NCI-H1092 (cell line): Measurements from ENCODE around the gene TMEM270.

Source experiments
- DNase-seq: peaks from one replicate; lab custom pipeline; 2025; lab: John Stamatoyannopoulos, UW

The TMEM270 gene

DNA sequence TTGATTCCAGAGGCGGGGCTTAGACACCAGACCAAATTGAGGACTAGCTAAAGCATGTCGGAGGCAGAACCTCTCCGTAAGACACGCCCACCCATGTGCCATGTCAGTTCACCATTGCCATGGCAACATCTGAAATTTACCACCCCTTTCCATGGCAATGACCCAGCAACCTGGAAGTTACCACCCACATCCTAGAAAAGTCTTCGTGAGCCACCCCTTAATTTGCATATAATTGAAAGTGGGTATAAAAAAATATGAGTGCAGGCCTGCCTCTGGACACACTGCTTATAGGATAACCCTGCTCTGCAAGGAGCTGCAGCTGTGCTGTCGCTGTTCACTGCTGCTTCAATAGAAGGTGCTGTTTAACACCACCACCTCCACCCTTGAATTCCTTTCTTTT is 28.0 kb downstream of the TMEM270 start:
- DNase-seq = no peak

DNA sequence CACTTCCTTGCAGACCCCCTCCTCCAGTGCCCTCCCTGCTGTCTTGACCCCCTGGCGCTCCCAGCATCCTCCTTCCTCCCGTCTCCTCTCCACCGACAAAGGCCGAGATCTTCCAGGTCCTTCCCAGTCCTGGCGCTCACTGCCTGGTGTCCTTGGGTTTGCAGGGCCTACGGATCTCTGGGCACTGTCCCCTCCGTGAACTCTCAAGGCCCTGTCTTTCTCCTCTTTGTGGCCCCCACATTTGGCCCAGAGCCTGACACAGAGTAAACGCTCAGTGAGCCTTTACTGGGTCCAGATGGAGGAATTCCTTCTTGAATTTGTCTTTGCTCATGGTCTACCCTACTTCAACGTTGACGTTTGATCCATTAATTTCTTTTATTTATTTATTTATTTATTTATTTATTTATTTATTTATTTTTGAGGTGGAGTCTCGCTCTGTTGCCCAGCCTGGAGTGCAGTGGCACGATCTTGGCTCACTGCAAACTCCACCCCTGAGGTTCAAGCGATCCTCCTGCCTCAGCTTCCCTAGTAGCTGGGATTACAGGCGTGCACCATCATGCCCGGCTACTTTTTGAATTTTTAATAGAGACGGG is 29.7 kb downstream of the TMEM270 start:
- DNase-seq = no peak

DNA sequence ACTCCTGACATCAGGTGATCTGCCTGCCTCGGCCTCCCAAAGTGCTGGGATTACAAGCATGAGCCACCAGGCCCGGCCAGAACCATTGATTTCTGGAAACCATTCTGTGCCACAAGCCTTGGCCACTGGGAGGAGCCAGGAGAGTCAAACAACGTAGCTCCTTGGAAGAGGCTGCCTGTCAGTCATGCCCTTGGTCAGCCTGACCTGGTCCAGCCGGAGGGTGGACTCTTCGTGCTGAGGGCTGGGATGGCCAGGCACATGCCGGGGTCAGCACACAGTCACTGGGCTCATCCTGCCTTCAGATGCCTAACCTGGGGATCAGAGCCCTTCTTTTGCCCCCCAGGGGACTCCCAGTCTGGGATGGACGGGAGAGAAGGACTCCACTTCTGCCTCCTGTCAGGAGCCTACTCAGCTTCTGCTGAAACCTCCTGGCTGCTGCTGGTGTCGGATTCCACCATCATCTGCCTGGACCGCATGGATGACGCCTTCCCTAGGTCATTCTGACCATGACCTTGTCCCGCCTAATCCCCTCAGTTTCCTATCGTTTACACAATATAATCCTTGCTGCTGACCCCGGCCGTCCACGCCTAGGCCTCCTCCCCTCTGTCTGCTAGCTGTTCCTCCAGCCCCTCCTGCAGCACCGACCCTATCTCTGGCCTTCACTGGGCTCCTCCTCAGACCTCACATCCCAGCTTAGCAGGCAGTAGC is 30.4 kb downstream of the TMEM270 start:
- DNase-seq = no peak

DNA sequence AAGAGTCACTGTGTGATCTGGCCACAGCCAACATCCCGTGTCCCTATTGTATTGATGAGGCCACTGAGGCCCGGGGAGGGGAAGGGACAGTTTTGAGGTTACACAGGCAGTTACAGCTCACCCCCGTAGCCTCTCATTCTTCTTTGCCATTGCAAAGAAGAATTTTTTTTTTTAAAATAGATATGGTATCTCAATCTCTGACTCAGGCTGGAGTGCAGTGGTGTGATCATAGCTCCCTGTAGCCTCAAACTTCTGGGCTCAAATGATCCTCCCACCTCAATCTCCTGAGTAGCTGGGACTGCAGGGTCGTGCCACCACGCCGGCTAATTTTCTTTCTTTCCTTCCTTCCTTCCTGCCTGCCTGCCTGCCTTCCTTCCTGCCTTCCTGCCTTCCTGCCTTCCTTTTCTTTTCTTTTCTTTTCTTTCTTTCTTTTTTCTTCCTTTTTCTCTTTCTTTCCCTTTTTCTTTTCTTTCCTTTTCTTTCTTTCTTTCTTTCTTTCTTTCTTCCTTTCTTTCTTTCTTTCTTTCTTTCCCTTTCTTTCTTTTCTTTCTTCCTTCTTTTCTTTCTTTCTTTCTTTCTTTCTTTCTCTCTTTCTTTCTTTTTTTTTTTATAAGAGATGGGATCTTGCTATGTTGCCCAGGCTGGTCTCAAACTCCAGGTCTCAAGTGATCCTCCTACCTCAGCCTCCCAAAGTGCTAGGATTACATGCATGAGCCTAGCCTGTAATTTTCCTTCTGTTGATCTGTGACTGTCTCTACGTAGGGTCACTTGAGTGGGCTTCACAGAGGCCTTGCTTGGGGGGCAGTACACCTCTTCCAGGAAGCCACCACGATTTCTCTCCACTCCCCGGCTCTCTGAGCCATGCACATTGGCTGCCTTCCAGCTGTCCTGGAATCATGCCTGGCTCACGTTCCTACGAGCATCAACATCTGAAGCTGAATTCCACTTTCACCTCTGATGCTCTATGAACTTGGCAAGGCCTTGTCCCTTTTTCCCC is 31.3 kb downstream of the TMEM270 start:
- DNase-seq = peak; percentile 17

DNA sequence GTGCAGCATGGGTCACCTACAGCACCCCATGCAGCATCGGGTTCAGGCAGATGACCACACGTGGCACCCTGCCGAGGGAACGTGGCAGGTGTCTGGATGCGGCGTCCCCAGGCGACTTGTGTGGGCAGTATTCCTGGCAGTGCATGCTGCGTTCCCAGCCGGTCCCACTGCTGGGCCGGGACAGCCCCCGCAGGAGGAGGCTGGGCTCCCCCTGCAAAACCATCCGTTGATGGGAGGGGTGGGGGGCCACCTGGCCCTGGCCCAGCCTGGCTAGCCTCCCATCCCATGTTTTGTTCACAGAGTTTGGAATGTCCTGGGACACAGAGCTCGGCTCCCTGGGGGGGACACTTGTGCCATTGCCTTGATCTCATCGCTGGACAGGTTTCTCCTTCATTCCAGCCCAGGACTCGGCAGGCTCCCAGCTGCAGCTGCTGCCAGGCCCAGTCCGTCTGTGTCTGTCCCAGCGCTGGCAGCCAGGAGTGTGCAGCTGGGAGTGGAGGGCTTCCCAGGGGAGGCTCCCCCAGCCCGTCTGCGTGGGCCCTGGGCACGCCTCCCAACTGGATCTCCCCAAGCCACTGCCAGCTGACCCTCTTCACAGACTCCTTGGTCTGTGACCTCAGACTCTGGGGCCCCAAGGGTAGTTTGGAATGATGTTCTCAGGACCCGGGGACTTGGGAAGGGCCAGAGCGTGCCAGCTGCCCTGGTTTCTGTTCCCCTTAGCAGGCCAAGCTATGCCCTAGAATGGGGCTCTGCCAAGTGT is 32.6 kb downstream of the TMEM270 start:
- DNase-seq = no peak

DNA sequence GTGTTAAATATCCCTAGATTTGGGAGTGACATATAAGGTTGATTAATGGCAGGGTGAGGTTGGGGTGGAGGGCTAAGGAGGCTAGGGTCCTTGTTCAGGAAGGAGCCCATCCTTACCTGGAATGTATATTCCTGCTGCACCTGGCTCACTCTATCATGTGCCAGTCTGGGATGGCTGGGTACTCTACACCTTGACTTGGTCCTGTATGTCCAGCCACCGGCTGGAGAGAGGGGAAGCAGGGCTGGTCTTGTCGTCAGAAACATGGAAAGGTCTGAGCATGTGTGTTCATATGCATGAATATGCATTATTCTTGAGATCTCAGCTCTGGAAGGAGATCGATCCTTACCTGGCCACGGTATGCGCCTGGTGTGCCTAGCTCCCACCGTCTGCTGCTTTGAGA is 33.2 kb downstream of the TMEM270 start:
- DNase-seq = no peak

DNA sequence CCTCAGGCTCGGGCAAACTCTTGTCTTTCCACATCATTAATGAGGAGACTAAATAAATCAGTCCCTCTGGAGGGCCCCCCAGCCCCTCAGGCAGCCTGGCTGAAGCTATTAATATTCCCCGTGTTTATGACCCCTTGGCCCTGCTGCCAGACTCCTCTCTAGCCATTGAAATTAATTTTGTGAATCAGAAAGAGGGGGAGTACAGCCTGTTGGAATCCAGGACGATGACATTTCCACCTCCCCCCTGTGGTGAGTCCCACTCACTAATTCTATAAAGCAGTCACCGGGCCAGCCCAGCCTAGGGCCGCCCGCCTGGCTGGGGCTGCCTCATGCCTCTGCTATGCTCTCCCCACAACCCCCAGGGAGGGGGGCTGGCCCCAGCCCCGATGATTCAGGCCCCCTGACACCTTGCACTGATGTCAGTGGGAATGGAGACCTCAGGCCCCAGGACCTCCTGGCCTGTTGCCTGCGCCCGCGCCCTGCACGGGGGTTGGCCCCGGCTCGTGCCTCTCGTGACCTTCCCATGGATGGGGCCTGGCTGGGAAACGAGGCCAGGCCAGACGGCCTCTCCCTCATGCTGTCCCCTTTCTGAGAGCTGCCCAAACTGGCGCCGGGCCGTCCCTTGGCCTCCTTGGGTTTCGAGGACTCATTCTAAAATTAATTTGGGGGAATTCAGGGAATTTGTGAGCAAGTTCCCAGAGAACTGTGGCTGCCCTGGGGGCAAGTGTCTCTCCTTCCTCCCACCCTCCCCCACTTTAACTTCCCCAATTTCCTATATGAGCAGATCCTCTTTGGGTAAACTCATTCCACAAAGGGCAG is 34.0 kb downstream of the TMEM270 start:
- DNase-seq = no peak

DNA sequence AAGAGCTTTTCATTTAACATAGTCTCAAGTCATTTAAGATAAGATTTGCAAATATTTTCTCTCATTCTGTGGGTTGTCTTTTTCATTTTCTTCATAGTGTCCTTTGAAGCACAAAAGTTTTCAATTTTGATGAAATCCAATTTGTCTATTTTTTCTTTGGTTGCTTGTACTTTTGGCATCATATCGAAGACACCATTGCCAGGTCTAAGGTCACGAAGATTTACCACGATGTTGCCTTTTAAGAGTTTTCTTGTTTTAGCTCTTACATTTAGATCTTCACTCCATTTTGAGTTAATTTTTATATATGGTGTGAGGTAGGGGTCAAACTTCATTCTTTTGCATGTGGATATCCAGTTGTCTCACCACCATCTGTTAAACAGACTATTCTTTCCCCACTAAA is 34.7 kb downstream of the TMEM270 start:
- DNase-seq = no peak

DNA sequence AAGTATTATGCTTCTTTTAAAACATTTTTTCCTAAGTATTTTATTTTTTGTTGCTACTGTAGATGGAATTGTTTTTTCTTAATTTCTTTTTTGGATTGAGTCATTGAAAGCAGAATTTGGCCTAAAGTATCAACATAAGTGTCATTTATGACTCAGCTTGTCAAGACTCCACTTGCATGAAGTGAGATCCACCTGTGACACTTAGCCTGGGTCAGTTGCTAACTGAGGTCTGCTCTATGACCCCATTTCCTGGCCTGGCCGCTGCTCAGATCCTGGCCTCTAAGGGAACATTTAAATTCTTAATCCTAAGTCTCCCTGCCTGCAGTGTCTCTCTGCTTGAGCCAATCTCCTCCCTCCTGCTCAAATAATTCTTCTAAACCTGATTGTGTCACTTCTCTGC is 35.5 kb downstream of the TMEM270 start:
- no peak for DNase-seq

DNA sequence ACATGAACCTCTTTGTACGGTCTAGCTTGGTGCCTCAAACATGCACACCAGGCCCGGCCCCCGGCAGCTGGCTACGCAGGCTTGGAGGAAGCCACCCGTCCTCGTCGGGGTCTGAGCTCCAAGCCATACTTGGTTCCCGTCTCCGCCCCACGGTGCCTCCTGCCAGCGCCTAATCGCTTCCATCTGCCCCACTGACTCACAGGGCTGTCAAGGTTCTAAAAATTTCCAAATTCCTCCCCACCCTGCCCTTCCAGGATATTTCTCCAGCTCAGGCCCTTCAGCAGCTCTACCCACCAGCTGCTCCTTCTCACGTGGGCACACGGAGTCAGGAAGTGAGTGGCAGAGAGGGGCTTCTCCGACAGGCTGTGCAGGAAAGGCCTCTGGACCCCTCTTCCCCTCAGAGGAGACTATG is 38.8 kb downstream of the TMEM270 start:
- no peak for DNase-seq

DNA sequence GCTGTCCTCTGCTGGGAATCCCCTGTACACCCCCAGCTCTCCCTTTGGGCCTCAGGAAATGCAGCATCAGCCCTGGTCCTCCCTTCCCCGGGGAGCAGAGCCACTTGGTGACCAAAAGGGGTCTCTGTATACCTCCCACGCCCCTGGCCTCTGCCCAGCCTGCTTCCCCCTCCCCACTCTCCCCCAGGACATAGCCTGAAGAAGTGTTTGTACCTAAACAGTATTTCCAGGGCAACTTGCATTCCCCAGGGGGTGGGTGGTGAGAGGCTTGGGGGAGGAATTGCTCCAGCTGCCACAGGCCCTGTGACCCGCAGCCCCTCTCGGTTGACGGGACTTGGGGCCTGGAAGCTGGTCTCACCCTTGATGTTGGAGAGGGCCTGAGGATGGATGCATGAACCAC is 39.3 kb downstream of the TMEM270 start:
- DNase-seq = no peak

DNA sequence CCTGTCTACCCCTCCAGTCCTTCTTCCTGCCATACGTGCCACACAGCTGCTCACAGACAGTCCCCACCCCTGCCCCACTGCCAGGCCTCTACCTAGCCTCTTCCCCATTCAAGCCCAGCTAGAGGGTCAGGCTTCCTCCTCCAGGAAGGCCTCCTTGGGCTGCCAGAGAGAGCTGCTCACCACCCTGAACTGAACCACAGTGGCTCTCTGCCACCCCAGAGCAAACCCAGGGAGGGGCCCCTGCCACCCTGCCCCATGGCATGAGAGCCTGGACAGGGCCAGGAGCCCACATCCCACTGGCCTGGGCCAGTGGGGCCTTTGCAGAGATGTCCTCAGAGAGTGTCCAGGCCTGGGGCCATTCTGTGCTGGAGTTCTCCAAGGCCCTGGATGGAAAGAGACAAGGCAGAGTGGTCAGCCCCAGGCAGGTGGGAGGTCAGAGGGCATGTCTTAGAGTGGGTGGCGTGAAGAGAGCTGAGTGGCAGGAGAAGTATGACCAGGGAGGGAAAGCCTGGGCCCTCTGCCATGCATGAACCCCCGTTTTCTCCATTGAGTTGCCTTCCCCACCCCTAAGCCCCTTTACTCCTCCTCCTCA is 40.4 kb downstream of the TMEM270 start:
- no peak for DNase-seq

DNA sequence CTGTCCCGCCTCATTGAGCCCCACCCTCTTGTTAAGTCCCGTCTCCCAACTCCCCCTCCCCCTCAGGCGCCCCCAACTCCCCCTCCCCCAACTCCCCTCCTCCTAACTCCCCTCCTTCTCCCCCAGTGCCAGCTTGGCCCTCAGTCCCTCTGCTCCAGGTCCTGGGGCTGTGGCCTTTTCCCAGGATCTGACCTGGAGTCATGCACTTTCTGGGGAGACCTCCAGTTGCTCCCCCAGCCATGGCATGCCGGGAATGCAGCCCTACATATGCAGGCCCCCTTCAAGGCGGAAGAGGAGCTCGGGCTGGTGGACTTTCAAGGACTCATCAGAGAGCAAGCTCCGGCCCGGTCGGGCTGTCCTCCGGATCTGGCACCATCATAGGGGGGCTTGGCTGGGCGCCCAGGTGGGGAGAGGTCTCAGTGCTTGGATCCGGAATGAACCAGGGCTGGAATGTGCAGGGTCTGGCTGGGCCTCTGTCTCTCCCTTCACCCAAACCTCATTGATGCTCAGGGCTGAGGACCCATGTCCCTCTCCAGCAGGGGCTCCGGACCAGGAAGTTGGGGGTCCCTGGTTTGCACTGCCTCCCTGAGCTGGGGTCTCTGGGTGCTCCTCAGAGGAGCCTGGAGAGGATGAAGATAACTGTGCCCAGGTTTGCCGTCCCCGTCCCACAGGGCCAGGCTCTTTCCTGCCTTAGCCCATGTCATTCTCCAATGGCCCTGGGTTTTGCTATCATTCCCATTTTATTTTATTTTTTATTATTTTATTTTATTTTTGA is 41.1 kb downstream of the TMEM270 start:
- no peak for DNase-seq

DNA sequence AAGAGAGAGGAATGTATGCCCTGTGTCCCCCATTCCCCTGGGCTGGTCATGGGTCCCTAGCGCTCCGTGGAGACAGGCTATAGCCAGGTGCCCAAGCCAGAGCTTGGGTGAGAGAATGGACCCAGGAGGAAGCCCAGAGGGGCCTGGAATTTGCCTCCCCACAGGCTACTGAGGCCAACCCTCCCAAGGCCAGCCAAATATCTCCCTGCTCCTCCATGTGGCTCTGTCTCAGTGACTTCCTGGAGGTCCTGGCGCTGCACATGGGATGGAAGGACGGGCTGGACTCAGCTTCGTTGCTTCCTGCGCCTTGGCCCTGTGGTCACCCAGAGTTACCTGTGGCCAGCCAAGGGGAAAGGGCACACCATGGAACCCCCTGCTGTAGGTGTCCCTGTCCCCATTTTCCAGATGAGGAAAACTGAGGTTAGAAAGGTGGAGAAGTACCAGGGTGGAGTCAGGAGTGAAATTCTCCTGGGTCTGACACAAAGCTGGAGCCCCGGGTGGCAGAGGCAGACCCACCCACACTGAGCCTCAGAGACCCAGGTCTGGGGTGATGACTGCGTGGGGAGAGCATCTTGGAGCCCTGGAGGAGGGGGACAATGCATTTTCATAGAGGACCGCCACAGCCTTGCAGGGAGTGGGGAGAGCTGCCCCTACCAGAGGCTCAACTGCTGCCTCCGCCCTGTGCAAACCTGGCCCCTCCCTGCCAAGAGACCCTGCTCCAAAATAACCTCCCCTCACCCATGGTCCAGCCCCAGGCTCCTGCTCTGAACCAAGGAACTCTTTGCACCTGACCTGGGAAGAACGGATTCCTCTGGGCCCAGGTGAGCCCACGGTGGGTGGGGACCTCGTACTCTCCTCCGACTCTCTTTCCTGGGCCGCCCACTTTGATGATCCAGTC is 42.6 kb downstream of the TMEM270 start:
- DNase-seq = no peak

DNA sequence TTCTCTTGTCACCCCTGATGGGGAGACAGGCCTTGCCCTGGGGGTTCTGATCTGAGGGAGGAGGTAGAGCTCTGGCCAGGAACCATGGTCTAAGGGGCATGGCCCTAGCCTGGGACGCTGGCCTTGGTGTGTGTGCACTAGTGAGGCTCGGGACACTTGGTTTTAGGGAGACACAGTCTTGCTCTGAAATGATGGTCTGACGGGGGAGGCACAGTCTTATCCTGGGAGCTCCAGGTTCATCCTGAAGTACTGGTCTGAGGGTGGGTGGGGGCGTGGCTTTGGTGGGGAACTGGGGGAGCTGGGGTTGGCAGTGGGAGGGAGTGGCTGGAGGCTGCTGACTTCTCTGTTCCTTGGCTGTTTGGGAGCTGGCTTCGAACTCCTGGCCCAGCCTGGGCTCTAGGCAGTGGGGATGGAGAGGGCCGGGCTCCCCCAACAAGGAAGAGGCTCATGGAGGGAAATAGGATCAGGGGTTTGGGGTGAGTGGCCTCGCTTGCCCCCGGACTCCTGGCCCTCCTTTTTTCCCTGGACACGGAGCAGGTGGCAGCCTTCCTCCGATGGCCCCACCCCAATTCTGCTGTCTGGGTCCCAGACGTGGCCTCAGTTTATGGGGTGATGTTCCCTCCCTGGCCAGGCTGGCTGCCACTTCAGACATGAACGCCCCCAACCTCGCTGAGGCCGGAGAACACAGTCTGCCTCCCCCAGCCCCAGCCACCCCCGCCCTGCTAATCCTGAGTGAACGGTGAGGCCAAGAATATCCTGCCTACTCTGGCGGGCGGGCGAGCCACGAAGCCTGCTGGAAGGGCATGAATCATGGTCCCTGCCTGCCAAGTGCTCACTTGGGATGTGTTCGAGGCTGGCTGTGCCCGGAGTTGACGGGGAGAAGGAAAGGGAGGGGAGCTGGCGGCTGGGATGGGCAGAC is 43.5 kb downstream of the TMEM270 start:
- DNase-seq = no peak

DNA sequence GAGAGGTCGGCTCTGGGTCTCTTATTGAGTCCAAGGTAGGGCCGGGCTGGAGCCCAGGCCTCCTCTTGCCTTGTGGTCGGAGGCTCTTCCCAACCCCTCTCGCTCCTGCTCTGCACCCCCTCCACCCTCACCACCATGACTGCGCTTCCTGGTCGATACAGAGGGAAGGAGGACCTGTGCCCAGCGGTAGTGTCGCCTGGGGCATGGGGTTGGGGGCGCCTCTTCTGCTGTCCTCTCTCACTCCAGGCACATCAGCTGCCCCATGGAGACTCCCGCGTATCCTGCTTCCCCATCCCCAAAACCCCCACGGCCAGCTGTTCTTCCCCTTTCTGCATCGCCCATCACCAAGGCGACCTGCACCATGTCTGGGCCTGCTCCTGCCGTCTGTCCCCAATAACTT is 44.4 kb downstream of the TMEM270 start:
- no peak for DNase-seq

DNA sequence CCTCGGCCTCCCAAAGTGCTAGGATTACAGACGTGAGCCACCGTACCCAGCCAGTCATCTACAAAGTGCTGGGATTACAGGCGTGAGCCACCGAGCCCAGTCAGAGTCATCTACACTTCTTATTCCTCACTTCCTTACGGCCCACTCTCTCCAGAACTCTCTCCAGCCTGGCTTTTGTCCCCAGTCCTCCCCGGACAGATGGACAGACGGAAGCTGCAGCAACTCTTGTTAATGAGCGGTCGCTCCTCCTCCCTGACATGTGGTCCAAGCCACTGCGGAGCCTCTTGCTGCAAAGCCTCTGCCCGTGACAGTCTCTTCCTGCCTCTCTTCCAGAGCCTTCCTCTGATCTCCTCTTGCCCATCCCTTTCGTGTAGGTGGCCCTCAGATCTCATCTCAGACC is 45.9 kb downstream of the TMEM270 start:
- no peak for DNase-seq

DNA sequence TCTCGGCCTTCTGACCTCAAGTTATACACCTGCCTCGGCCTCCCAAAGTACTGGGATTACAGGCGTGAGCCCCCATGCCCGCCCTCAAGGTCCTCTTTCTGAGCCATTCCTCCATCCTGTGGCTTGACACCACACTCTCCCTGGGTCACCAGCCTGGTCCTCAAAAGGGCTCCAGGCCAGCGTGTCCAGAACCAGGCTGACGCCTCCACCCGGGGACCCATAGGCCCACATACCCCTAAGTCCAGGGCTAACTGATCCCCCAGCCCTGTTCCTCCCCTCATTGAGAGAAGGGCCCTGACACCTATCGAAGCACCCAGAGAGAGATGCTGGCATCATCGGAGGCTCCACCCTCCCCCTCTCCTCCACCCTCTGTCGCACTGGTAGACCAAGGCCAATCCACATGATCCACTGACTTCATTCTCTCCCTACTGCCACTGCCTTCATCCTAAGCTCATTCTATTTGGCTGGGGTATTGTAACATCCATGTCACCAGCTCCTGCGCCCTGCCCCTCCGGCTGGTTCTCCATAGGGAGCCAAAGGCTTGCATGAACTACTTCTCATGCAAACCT is 46.7 kb downstream of the TMEM270 start:
- no peak for DNase-seq
